ENCODE data around the gene CLDND1. TPM values are rescaled to one million over a fixed set of nuclear protein-coding genes. Genes with fewer than 3 reads are reported as not detected.
"Not testable (repeated sequence)": the region's sequence is repeated elsewhere in the genome, so short reads cannot be mapped to it uniquely, and the experiment has no call there.

The CLDND1 gene
- total RNA-seq (2014; rRNA removed; shearing (Covaris generic)) = 81.5 and 82.6 TPM in 2 replicates
- 63.1 and 81.6 TPM in 2 replicates for polyA plus RNA-seq (2015; cell fraction: cytosol; rRNA removed)
- polyA plus RNA-seq (2015; cell fraction: nucleus; rRNA removed) = 288 and 329 TPM in 2 replicates

- peak; percentile 97 for DNase-seq (ENCODE audit: low read depth, low spot score)
- in situ Hi-C loops (cut with HindIII; ENCODE audit: low pct_unique_long_range_greater_than_20kb, low sequenced_read_pairs) = no loop called here
Measured at GRCh38 chr3:98522544-98523281, at the start of gene CLDND1. TSS of gene CLDND1 (minus strand) at chr3:98522902. CDS start at chr3:98521424, 1,478 bp downstream.

DNA sequence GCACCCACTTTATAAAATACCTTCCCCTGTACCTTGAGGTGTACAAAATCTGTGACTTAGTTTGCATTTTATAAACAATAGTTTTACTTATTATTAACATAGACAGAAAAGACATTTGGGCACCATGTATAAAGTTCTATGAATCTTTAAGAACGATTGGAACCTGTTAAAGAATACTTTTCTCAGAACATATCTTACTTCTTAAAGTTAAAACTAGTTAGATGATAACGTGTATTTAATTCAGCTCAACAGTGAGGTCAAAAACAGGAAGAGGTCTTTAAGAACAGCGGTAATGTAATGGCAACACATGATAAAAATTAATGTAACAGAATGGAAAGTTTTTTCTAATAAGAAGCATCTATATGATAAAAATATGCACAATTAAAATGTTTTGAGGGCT lies 45.7 kb upstream of the CLDND1 start:
- no peak for DNase-seq (ENCODE audit: low read depth, low spot score)
- in situ Hi-C loops (cut with HindIII; ENCODE audit: low pct_unique_long_range_greater_than_20kb, low sequenced_read_pairs) = no loop called here

DNA sequence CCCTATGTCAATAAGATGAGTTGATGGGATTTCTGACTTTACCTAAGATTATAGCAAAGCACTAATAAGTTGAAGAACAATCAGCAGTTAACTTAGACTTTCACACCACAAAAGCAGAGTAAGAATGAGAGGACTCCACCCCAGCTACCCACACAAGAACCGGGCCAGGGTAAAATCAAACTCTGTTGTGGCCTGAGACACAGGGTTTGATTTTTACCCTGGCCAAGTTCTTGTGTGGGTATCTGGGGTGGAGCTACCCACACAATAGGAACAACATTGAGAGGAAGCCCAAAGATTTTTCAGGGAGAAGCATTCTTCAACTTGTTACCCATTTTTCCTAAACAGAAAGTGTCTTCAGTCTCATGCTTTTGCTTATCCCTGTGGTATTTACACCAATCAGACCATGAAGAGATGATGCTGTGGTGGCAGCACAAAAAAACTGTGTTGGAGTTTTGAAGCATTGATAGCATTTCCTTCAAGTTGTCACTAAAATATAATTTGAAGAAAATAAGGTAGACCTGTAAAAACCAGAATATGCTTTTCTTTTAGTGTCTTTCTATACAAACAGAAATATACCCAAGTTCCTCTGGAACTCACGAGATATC lies 45.1 kb upstream of the CLDND1 start:
- in situ Hi-C loops (cut with HindIII; ENCODE audit: low pct_unique_long_range_greater_than_20kb, low sequenced_read_pairs) = no loop called here

GRCh38 chr3:98565843-98566242 lies 43.1 kb upstream of the CLDND1 start:
- DNase-seq (ENCODE audit: low read depth, low spot score) = no peak
- in situ Hi-C loops (cut with HindIII; ENCODE audit: low pct_unique_long_range_greater_than_20kb, low sequenced_read_pairs) = no loop called here

More for the DNA sequence above, 45.1 kb upstream of the CLDND1 start:
- no peak for DNase-seq (ENCODE audit: low read depth, low spot score)

GRCh38 chr3:98565237-98565643 lies 42.5 kb upstream of the CLDND1 start:
- in situ Hi-C loops (cut with HindIII; ENCODE audit: low pct_unique_long_range_greater_than_20kb, low sequenced_read_pairs) = no loop called here
- no peak for DNase-seq (ENCODE audit: low read depth, low spot score)

- DNase-seq (ENCODE audit: low read depth, low spot score) = no peak
- in situ Hi-C loops (cut with HindIII; ENCODE audit: low pct_unique_long_range_greater_than_20kb, low sequenced_read_pairs) = no loop called here
Measured at GRCh38 chr3:98564282-98565005, 41.7 kb upstream of the CLDND1 start.

DNA sequence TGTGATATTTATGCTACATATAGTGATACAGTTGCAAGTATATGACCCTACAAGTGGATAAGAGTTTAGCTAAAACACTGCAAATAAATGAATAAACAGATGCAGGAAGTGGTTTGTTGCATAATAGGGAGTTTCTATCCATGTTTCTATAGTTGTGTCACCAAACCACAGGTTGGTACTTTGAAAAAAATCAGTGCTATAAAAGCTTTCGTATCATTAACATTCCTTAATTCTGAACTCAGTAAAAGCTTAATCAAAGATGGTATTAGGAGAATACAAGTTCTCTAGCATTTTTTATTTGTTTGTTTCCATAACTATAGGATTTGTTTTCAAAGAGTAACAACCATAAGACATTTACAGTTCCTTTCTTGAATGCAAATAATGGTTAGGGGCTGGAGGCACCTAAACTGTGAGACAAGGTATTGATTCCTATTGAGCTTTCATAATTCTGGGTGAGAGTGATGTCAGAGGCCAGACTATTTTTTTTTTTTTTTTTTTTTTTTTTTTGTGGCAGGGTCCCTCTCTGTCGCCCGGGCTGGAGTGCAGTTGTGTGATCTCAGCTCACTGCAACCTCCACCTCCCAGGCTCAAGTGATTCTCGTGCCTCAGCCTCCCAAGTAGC lies 41.1 kb upstream of the CLDND1 start:
- in situ Hi-C loops (cut with HindIII; ENCODE audit: low pct_unique_long_range_greater_than_20kb, low sequenced_read_pairs) = no loop called here
- no peak for DNase-seq (ENCODE audit: low read depth, low spot score)

- in situ Hi-C loops (cut with HindIII; ENCODE audit: low pct_unique_long_range_greater_than_20kb, low sequenced_read_pairs) = no loop called here
- no peak for DNase-seq (ENCODE audit: low read depth, low spot score)
Measured at GRCh38 chr3:98561727-98562521, 39.2 kb upstream of the CLDND1 start.

GRCh38 chr3:98560911-98561310 lies 38.2 kb upstream of the CLDND1 start:
- in situ Hi-C loops (cut with HindIII; ENCODE audit: low pct_unique_long_range_greater_than_20kb, low sequenced_read_pairs) = no loop called here
- DNase-seq (ENCODE audit: low read depth, low spot score) = peak; percentile 73

DNA sequence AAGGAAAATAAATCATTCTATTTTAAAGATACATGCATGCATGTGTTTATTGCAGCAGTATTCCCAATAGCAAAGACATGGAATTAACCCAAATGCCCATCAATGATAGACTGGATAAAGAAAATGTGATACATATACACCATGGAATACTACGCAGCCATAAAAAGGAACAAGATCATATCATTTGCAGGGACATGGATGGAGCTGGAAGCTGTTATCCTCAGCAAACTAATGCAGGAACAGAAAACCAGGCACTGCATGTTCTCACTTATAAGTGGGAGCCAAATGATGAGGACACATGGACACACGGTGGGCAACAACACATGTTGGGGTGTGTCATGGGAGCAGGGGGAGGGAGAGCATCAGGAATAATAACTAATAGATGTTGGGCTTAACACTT lies 37.1 kb upstream of the CLDND1 start:
- DNase-seq (ENCODE audit: low read depth, low spot score); in situ Hi-C loops (cut with HindIII; ENCODE audit: low pct_unique_long_range_greater_than_20kb, low sequenced_read_pairs): not testable (repeated sequence)

DNA sequence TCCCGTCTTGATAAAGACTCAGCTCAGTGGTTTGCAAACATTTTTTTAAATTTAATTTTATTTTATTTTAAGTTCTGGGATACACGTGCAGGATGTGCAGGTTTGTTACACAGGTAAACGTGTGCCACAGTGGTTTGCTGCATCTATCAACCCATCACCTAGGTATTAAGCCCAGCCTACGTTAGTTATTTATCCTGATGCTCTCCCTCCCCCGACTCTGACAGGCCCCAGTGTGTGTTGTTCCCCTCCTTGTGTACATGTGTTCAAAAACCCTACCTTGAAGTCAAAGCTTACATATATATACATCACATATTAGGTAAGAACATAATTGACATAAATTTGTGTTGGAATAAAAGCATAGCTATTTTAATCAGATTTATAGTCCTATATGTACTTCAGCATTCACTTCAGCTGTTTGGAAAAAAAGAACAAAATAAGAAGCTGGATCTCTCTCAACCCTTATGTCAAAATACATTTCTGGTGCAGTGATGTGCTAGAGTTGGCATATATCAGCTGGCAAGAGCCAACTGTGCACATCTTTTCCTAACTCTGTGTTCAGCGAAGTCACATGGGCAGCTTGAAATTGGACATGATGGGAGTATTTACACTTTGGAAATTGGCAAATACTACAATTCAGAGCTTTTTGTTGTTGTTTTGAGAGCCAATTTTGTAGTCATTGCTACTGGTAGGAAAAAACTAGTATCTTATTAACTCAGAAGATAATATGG lies 35.6 kb upstream of the CLDND1 start:
- no peak for DNase-seq (ENCODE audit: low read depth, low spot score)
- in situ Hi-C loops (cut with HindIII; ENCODE audit: low pct_unique_long_range_greater_than_20kb, low sequenced_read_pairs) = no loop called here

- no peak for DNase-seq (ENCODE audit: low read depth, low spot score)
- in situ Hi-C loops (cut with HindIII; ENCODE audit: low pct_unique_long_range_greater_than_20kb, low sequenced_read_pairs) = no loop called here
Measured at GRCh38 chr3:98557324-98558010, 34.8 kb upstream of the CLDND1 start.

- in situ Hi-C loops (cut with HindIII; ENCODE audit: low pct_unique_long_range_greater_than_20kb, low sequenced_read_pairs) = no loop called here
- DNase-seq (ENCODE audit: low read depth, low spot score) = no peak
Measured at GRCh38 chr3:98556164-98557130, 33.7 kb upstream of the CLDND1 start.

DNA sequence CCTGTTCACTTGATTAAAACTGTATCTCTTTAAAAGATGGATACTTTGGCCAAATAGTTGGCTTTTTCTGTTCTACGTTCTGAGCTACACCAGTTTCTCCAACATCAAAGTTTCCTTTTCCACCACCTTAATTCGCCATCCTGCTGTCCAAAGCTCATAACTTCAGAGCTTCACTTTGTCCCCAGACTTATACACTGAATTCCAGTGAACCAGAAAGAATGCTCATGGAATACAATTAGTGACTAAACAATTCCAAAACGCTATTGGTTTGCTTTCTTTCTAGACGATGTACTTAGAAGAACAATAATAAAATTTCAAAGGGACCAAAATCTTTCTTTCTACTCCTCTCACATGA lies 32.3 kb upstream of the CLDND1 start:
- in situ Hi-C loops (cut with HindIII; ENCODE audit: low pct_unique_long_range_greater_than_20kb, low sequenced_read_pairs) = no loop called here
- DNase-seq (ENCODE audit: low read depth, low spot score) = no peak

GRCh38 chr3:98554580-98554979 lies 31.9 kb upstream of the CLDND1 start:
- no peak for DNase-seq (ENCODE audit: low read depth, low spot score)
- in situ Hi-C loops (cut with HindIII; ENCODE audit: low pct_unique_long_range_greater_than_20kb, low sequenced_read_pairs) = no loop called here
